Measurements from ENCODE around the gene RFC5.
A peak's percentile ranks its signal among the peaks of the same experiment; 100 is the strongest.

RFC5 gene, protein sequence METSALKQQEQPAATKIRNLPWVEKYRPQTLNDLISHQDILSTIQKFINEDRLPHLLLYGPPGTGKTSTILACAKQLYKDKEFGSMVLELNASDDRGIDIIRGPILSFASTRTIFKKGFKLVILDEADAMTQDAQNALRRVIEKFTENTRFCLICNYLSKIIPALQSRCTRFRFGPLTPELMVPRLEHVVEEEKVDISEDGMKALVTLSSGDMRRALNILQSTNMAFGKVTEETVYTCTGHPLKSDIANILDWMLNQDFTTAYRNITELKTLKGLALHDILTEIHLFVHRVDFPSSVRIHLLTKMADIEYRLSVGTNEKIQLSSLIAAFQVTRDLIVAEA

DNA sequence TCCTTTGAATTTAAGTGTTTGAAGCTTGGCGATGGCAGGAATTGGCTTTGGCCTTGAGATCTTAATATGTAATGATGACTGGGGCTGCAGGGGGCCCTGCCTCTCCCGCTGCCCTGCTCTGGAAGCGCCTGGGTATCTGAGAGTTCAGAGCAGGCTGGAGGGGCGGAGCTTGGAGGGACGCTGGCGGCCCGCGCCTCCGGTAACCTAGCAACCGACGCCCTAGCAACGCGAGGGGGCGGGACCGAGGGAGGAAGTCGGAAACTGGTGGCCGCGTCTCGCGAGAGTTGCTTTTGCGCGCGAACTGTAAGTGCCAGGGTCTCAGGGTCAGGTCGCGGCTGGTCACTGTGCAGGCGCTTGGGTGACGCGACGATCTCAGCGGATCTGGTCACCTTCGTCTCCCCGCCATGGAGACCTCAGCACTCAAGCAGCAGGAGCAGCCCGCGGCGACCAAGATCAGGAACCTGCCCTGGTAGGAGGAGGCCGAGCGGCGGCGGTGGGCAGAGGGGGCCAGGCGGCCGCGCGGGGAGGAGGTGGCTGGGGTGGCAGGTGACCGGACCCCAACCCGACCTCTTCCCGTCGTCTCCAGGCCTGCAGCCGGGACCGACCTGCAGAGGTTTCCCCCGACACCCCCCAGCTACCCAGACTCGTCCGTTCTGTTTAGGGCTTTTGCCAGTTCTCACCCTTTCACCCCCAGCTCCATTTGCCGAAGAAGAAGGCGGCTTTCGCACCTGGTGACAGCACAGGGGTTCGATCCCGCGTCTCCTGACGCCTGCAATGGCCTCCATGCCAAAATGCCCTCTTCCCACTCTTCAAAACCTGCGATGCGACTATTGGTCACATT lies at the start of gene RFC5:
TSS of gene RFC5 (plus strand) at position 280 of the 841 bp plus-strand sequence. CDS start at position 405, 125 bp downstream.
- H3K4me3 ChIP-seq (ENCODE audit: low read length): peak within 1 kb of the TSS; percentile 92
- TF ChIP-seq ZNF274 (IDR thresholded peaks at IDR 0.05; ENCODE audit: low read depth, low read length): no peak

DNA sequence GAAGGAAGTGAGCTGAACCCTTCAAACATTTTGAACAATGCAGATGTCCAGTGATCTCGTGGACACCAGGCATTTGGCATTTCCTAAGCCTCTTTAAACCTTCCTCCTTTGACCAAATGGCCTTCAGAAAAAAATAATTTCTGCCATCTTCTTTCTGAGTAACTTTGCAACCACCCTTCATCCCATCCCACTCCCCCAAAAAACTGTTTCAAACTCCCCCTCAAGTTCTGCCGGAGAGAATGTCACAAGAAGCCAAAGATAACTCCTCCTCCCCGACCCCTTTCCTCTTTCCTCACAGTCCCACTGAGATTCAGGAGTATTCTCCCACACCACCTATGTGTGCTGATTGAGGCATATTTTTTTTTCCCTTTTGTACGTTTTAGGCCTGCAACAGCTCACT lies 49.5 kb upstream of the RFC5 start:
- H3K4me3 ChIP-seq (ENCODE audit: low read length): no peak overlapping the region
- no peak for TF ChIP-seq ZNF274 (IDR thresholded peaks at IDR 0.05; ENCODE audit: low read depth, low read length)

DNA sequence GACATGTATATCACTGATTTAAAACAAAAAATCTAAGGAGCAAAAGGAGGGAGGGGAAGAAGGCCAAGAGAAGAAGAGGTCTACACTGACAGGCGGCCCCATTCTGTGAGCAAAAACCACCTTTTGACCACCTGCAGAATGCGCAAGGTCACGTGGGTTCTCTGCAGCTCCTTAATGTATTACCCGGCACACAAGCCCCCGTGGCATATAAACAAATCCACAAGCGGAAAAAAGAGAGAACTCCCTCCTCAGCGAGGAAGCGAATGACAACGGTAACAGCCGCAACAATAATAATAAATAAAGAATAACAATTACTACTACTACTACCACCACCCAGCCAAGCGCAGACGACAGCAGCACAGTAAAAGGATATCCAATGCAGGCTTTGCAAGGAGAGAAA lies 49.0 kb upstream of the RFC5 start:
- no peak overlapping the region for H3K4me3 ChIP-seq (ENCODE audit: low read length)
- no peak for TF ChIP-seq ZNF274 (IDR thresholded peaks at IDR 0.05; ENCODE audit: low read depth, low read length)

DNA sequence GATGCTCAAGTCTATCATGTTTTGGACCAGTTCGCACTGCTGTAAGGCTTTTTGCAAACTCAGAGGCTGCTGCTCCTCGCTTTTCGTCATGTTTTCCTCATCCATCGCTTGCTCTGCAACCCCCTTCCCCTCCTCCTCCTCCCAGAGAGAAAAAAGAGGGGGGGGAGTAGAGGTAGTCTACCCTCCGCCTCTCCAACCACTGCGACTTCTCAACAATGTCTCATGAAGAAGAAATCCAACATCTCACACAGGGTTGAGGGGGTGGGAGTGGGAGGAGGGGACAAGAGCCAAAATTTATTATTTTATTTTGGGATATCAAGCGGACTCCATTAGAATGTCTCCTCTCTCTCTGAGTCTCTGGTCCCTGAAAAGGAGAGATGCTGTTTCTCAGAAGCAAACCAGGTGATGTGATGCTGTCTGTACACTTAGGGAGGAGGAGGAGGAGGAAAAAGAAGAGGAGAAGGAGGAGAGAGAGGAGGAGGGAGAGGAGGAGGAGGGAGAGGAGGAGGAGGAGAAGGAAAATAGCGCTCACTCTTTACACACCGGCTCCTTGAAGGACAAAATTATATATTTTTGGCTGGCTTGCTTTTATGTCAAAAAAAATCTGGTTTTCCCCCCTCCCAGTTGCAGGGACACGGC lies 48.2 kb upstream of the RFC5 start:
- TF ChIP-seq ZNF274 (IDR thresholded peaks at IDR 0.05; ENCODE audit: low read depth, low read length): no peak
- H3K4me3 ChIP-seq (ENCODE audit: low read length): peak overlapping the region; percentile 69; the same call in 1 of the 2 replicates

DNA sequence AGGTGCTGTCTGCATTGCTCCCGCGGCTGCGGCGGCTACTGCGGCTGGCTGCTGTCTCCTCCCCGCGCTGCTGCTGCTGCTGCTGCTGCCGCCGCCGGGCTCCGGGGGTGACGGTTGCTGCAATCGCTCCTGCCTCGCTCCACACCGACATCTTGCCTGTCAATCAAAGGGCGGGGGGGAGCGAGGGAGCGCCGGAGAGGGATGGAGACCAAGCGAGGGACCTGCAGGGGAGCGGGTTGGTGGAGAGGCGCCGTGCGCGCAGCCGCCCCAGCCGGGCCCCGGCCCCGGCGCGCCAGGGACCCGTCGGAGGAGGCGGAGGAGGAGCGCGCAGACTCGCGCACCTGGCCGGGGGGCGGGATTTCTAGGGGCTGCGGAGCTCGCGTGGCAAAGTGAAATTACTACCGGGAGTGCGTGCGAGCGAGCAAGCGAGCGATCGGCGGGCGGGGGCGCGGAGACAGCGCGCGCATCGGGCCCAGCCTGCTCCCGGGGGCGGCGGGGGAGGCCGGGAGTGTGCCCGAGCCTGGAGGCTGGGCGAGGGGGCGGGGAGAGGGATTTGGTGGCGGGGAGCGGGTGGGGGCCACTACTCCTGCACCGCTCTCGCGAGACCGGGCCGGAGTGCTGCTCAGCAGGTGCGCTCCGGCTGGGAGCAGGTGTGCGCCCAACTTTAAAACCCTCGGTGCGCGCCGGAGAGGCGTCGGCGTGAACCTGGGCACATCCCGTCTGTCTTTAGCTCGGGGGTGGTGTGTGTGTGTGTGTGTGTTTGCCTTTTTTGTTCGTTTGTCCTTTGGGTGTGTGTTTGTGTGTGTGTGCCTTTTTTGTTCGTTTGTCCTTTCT lies 47.5 kb upstream of the RFC5 start, which contains the start of gene KSR2:
TSS of gene KSR2 (minus strand) at position 165 of the 834 bp plus-strand sequence. CDS start 735 bp downstream, outside the sequence.
- TF ChIP-seq ZNF274 (IDR thresholded peaks at IDR 0.05; ENCODE audit: low read depth, low read length): no peak
- H3K4me3 ChIP-seq (ENCODE audit: low read length): peak within 1 kb of the TSS; percentile 69; the same call in 1 of the 2 replicates

DNA sequence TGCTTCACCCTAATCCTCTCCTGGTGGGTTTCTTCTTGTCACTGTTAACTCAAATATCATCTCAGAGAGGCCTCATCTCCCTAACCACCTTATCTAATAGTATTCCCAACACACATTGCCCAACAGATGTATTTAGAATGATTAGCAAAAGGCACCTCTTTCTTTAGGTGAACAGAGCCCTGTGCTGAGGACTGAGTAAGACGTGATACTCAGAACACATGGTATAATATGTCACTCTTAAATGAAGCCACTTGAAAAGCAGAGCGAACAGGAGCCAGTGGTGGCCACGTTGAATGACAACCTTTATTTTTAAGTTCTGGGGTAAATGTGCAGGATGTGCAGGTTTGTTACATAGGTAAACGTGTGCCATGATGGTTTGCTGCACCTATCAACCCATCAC lies 46.2 kb upstream of the RFC5 start:
- H3K4me3 ChIP-seq (ENCODE audit: low read length): no peak overlapping the region
- no peak for TF ChIP-seq ZNF274 (IDR thresholded peaks at IDR 0.05; ENCODE audit: low read depth, low read length)

DNA sequence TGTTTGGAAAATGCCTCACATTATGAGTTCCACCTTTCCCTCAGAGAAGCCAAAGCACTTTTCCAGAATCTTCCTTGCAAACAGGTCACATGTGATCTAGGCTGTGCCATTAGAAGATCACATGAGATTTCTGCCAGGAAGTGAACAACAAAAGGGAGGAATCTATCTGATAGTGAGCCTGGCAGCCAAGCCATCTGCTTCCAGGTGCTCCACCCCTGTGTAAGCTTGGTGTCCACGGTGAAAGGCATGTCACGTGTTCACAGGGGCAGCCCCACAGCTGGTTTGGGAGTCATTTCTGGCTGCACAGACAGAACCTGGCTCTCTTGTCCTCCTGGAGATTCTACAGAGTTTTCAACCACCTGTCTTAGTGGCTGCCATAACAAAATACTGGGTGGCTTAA lies 44.2 kb upstream of the RFC5 start:
- TF ChIP-seq ZNF274 (IDR thresholded peaks at IDR 0.05; ENCODE audit: low read depth, low read length): no peak
- H3K4me3 ChIP-seq (ENCODE audit: low read length): no peak overlapping the region

DNA sequence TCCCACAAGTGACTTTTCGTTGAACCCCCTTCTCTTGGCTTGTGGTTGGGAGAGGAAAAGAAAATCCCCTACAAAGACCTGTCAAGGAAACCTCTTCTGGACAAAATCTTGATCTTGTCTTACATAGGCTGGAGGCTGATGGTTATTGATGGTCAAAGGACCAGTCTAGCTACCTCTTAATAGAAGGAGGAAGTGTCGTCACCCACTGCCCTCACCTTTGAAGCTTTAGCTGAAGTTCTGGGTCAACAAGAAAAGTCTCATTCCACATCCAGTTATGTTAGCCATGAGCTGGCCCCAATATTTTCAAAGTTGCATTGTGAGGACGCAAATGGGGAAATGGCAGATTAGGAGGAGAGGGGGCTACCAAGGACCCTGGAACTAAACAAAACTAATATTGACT lies 41.5 kb upstream of the RFC5 start:
- H3K4me3 ChIP-seq (ENCODE audit: low read length): no peak overlapping the region
- TF ChIP-seq ZNF274 (IDR thresholded peaks at IDR 0.05; ENCODE audit: low read depth, low read length): no peak

DNA sequence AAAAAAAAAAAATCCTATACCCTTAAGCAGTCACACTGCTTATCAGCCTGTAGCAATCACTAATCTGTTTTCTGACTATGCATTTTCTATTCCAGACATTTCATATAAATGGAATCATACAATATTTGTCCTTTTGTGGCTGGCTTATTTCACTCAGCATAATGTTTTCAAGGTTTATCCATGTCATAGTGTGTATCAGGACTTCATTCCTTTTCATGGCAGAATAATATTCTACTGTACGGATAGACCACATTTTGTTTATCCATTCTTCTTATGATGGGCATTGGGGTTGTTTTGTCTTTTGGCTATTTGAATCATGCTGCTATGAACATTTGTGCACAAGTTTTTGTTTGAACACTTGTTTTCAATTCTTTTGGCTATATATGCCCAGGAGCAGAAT lies 39.1 kb upstream of the RFC5 start:
- TF ChIP-seq ZNF274 (IDR thresholded peaks at IDR 0.05; ENCODE audit: low read depth, low read length): no peak
- no peak overlapping the region for H3K4me3 ChIP-seq (ENCODE audit: low read length)

DNA sequence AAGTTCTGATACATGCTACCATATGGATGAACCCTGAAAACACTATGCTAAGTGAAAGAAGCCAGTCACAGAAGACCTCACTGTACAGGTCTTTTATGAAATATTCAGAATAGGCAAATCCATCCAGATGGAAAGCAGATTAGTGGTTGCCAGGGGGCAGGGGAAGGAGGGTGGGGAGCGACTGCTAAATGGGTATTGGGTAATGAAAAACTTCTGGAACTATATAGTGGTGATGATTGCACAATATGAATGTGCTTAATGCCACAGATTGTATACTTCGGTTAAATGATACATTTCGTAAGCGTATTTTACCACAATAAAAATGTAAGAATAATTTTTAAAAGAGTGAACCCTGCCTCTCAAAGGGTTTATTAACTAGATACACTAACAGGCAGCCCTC lies 35.9 kb upstream of the RFC5 start:
- no peak for TF ChIP-seq ZNF274 (IDR thresholded peaks at IDR 0.05; ENCODE audit: low read depth, low read length)
- H3K4me3 ChIP-seq (ENCODE audit: low read length): no peak overlapping the region

DNA sequence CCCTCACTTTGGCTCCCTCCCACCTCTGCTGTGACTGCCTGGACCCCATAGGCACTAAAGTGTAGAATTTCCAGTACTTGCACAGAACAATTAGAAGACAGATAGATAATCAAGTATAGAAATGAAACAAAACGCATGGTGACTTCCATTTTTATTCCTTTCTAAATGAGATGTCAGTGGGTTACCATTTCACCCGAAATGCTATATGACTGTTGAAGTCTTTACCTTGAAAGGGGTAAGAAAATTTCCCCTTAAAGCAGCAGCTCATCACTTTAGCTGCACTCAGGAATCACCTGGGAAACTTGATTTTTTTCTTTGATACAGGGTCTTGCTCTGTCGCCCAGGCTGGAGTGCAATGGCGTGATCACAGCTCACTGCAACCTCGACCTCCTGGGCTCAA lies 35.2 kb upstream of the RFC5 start:
- no peak for TF ChIP-seq ZNF274 (IDR thresholded peaks at IDR 0.05; ENCODE audit: low read depth, low read length)
- H3K4me3 ChIP-seq (ENCODE audit: low read length): no peak overlapping the region

DNA sequence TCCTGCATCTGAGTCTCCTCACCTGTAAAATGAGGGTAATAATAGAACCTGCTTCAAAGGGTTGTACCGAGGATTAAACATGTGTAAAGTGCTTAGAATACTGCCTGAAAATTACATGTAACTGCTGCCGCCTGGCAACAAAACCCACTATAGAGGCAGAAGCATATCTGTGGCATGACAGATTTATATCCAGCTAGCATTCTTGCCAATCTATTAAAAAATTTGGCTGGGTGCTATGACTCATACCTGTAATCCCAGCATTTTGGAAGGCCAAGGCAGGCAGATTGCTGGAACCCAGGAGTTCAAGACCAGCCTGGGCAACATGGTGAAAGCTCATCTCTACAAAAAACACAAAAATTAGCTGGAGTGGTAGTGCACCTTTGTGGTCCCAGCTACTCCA lies 31.3 kb upstream of the RFC5 start:
- H3K4me3 ChIP-seq (ENCODE audit: low read length): no peak overlapping the region

DNA sequence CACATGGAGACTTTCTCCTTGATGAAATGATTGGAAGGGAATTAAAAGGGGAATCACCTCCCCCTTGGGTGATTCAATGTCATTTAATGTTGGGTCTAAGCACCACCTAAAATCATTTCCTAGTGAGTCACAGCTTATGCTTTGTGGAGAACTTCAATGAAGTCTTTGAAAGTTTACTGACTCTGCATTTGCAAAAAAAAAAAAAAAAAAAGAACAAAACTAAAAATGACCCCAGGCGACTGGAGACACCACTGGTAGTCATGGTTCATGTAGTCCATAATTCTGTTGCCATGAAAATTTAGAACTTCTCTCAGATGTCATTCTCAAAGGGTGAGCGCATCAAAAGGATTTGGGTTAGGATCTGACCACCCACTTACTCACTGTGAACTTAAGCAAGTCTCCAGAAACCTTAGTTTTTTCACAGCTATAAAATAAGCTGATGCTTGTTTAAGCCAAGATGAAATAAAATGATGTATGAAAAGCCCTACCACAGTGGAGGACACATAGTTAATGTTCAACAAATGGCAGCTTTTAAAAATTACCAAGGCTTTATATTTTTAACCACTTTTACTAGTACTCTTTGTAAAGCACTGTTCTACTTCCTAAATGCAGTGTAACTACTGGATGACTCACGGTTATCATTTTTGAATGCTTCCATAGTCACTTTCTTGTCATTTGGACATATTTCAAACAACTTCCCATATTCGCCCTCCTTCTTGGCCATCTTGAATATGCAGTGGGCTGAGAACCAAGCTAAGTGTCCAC lies 29.6 kb upstream of the RFC5 start:
- no peak overlapping the region for H3K4me3 ChIP-seq (ENCODE audit: low read length)
- TF ChIP-seq ZNF274 (IDR thresholded peaks at IDR 0.05; ENCODE audit: low read depth, low read length): no peak

More for the DNA sequence above, 31.3 kb upstream of the RFC5 start:
- no peak for TF ChIP-seq ZNF274 (IDR thresholded peaks at IDR 0.05; ENCODE audit: low read depth, low read length)

Measured in GM08714 (cell line).